Pancreas (tissue), 10 donors: ENCODE results near the gene DMD. TPM values are rescaled to one million over a fixed set of nuclear protein-coding genes. Genes with fewer than 3 reads are reported as not detected.
"Not testable (repeated sequence)": the region's sequence is repeated elsewhere in the genome, so short reads cannot be mapped to it uniquely, and the experiment has no call there.

ENCODE experiments used
- ATAC-seq, 4 donors: fragments of 200-7000 bp; cut with Tn5 transposase; one replicate each; pipeline versions ENCODE4 v1.8.0 to v1.9.1; 2020; ENCODE audit warnings: mild to moderate bottlenecking in 4 of 4, moderate library complexity in 4 of 4
- DNase-seq, 6 donors: peaks; one replicate each; pipeline ENCODE4 v3.0.0-alpha.2; 2020
- FAIRE-seq: peaks from 2 replicates; lab custom pipeline; 2012; peaks lifted over from hg19 to GRCh38; lab: Jason Lieb, UNC
- H3K27ac ChIP-seq, 4 donors: fragments of 200-600 bp; sonication (generic); 1 replicate in 3 of 4; 2 replicates in 1 of 4; pipeline versions ENCODE4 v1.5.0 to v1.8.0; 2020
- H3K27me3 ChIP-seq, 4 donors: fragments of 200-600 bp; one replicate each; pipeline ENCODE4 v1.8.0; 2021
- H3K36me3 ChIP-seq, 3 donors: fragments of 200-600 bp; sonication (generic) in 1 of 3; one replicate each; pipeline versions ENCODE4 v1.5.0 to v1.8.0; 2020 to 2021
- H3K4me1 ChIP-seq, 3 donors: fragments of 200-600 bp; one replicate each; pipeline ENCODE4 v1.8.0; 2021
- H3K4me3 ChIP-seq, 4 donors: fragments of 200-600 bp; sonication (generic) in 2 of 4; one replicate each; pipeline versions ENCODE4 v1.5.0 to v1.8.0; 2020 to 2021
- H3K9me3 ChIP-seq, 4 donors: fragments of 200-600 bp; one replicate each; pipeline ENCODE4 v1.8.0; 2021
- CTCF ChIP-seq, 4 donors: fragments of 200-600 bp; sonication (generic) in 3 of 4; IDR thresholded peaks; one replicate each; pipeline versions ENCODE4 v1.5.0 to v1.8.0; 2021; ENCODE audit warnings: antibody characterized with exemption in 4 of 4
- WGBS, 2 donors: extraction: QIAGEN DNeasy Blood & Tissue Kit; methylation state at CpG; one replicate each; pipeline ENCODE4 v1.1.7; 2013; 5-methylcytosine and 5-hydroxymethylcytosine counted together
- intact Hi-C, 3 donors: fragments of 100-400 bp; cut with DNase I; formaldehyde crosslinking; loops; one replicate each; pipeline versions ENCODE4 v1.11.1 to v1.14.2; 2022
- polyA plus RNA-seq, 2 donors: library from polyadenylated mRNA; stranded (reverse); fragments of 200-250 nt; gene quantifications; one replicate each; pipeline ENCODE4 v1.2.3, GENCODE V29; 2013
- total RNA-seq, 6 donors: library from RNA; stranded (reverse); fragmentation: NEBNext Ultra II Directional in 4 of 6; extraction: Animal tissue kit (Norgen Biotek cat#: 25700) in 4 of 6; gene quantifications; one replicate each; pipeline versions ENCODE4 v1.2.1 to v1.2.4, GENCODE V29; 2021 to 2023
- donor health status: healthy with polysubstance abuse.
- donor health status: DM: no; HTN: no; CAD: no; lungs with moderate emphysema.
- donor health status: DM: no; HTN: no; CAD: no.
- donor health status: control.
- donor health status: control.
- donor health status: Bipolar disorder and iron deficiency.
- donor health status: DM: yes; HTN: yes; CAD: no.
- donor health status: DM: no; HTN: no; CAD: no.
- donor health status: DM: no; HTN: no; CAD: no.
- donor health status: DM: yes; HTN: yes; CAD: no.

The DMD gene
- total and polyA plus RNA-seq, 8 donors, result 9.1 to 46.5 (median 32.1) TPM

GRCh38 chrX:31388946-31389345, 1822.4 kb downstream of the DMD start:
- no peak for TF ChIP-seq CTCF (IDR thresholded peaks at IDR 0.05)
- Histone ChIP-seq H3K27ac (no peak overlapping the region), H3K4me3 (no peak overlapping the region), H3K9me3 (no peaks in the 10 kb centered on the region), H3K36me3 (no peaks in the 10 kb centered on the region), H3K4me1 (no peaks in the 10 kb centered on the region), H3K27me3 (no peaks in the 10 kb centered on the region)
- intact Hi-C loops, result no loop called here
- no peak for FAIRE-seq
- WGBS, 2 donors, result 45 to 51% methylated on average over 1 of the region's 1 CpG
- no peak for ATAC-seq
- no peak for DNase-seq

- DNase-seq, result no peak
- no peak for FAIRE-seq
- Histone ChIP-seq H3K4me3 (no peak overlapping the region), H3K4me1 (no peaks in the 10 kb centered on the region), H3K36me3 (no peaks in the 10 kb centered on the region), H3K9me3 (no peaks in the 10 kb centered on the region), H3K27me3 (no peaks in the 10 kb centered on the region), H3K27ac (no peak overlapping the region)
- 86 to 91% methylated on average over 1 of the region's 1 CpG for WGBS, 2 donors
- TF ChIP-seq CTCF (IDR thresholded peaks at IDR 0.05), result no peak
- intact Hi-C loops, result no loop called here
- ATAC-seq, result no peak
Observed at GRCh38 chrX:31384471-31384870, 1826.9 kb downstream of the DMD start.

- Histone ChIP-seq H3K4me3 (no peak overlapping the region), H3K9me3 (no peaks in the 10 kb centered on the region), H3K4me1 (no peaks in the 10 kb centered on the region), H3K27ac (no peak overlapping the region), H3K27me3 (no peaks in the 10 kb centered on the region), H3K36me3 (no peaks in the 10 kb centered on the region)
- no peak for FAIRE-seq
- 85 to 87% methylated on average over 8 of the region's 8 CpGs for WGBS, 2 donors
- no peak for ATAC-seq
- intact Hi-C loops, result no loop called here
- TF ChIP-seq CTCF (IDR thresholded peaks at IDR 0.05), result no peak
- no peak for DNase-seq
Observed at GRCh38 chrX:31383991-31384390, 1827.4 kb downstream of the DMD start.

- ATAC-seq, FAIRE-seq: not testable (repeated sequence)
- WGBS, 2 donors, result 74 to 75% methylated on average over 6 of the region's 6 CpGs
Observed at GRCh38 chrX:31378973-31379372, 1832.4 kb downstream of the DMD start.

GRCh38 chrX:31377821-31378220, 1833.5 kb downstream of the DMD start:
- H3K27ac ChIP-seq, H3K9me3 ChIP-seq, H3K27me3 ChIP-seq, intact Hi-C loops, H3K4me1 ChIP-seq, DNase-seq, H3K4me3 ChIP-seq, ATAC-seq, FAIRE-seq, H3K36me3 ChIP-seq: not testable (repeated sequence)
- WGBS, 2 donors, result 79 to 82% methylated on average over 8 of the region's 8 CpGs

More at GRCh38 chrX:31378973-31379372, 1832.4 kb downstream of the DMD start:
- H3K36me3 ChIP-seq, H3K9me3 ChIP-seq, DNase-seq, H3K27ac ChIP-seq, intact Hi-C loops, H3K4me3 ChIP-seq, H3K27me3 ChIP-seq, H3K4me1 ChIP-seq: not testable (repeated sequence)

- DNase-seq (no peak), ATAC-seq (peak in 2 of 4 donors; percentile 29 to 62), FAIRE-seq (no peak)
- intact Hi-C loops, result no loop called here
- H3K4me1 ChIP-seq, result no peaks in the 10 kb centered on the region
- no peaks in the 10 kb centered on the region for H3K36me3 ChIP-seq
- H3K9me3 ChIP-seq, result no peaks in the 10 kb centered on the region
- H3K27ac ChIP-seq, result no peak overlapping the region
- TF ChIP-seq CTCF (IDR thresholded peaks at IDR 0.05), result no peak
- H3K27me3 ChIP-seq, result no peaks in the 10 kb centered on the region
- H3K4me3 ChIP-seq, result no peak overlapping the region
- WGBS, 2 donors, result 36% methylated on average over 2 of the region's 2 CpGs
Observed at GRCh38 chrX:31376408-31377022, 1834.8 kb downstream of the DMD start.
